ENCODE measurements around the gene DTX3.
"Not testable (repeated sequence)": the region's sequence is repeated elsewhere in the genome, so short reads cannot be mapped to it uniquely, and the experiment has no call there.

DTX3 gene

DNA sequence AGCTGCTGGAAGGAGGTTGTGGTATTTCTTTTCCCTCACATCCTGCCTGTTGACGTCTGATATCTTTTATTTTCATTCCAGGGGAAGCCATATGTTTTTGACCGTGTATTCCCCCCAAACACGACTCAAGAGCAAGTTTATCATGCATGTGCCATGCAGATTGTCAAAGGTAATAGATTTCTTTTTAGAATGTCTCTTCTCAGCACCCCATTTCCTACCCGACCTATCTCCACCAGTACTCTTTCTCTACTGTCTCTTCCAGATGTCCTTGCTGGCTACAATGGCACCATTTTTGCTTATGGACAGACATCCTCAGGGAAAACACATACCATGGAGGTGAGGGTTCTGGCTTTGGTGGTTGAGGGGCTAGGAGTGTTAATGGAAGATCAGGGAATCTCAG is 41.3 kb upstream of the DTX3 start:
- no peak overlapping the region for H3K4me3 ChIP-seq (ENCODE audit: low read length)
- H3K23ac ChIP-seq (ENCODE audit: low read length) = no peak overlapping the region
- H3K27me3 ChIP-seq (ENCODE audit: insufficient read depth, low read length, poor library complexity) = no peaks in the 10 kb centered on the region
- no peak overlapping the region for H3K27ac ChIP-seq (ENCODE audit: low read depth, low read length)
- no CpG with 5 or more reads among the region's 4 CpGs for WGBS (ENCODE audit: extremely low coverage, insufficient coverage, low lambda C conversion rate)
- no peaks in the 10 kb centered on the region for H3K79me1 ChIP-seq (ENCODE audit: low read length)
- H3K79me2 ChIP-seq (ENCODE audit: control insufficient read depth, insufficient read depth, low read length) = no peaks in the 10 kb centered on the region
- H3K18ac ChIP-seq (ENCODE audit: low read length) = no peak overlapping the region
- no peak overlapping the region for H3K4ac ChIP-seq (ENCODE audit: low read depth, low read length)
- no peak overlapping the region for H3K4me2 ChIP-seq (ENCODE audit: low read length)
- no peak overlapping the region for H2AK5ac ChIP-seq (ENCODE audit: low read length)
- no peak overlapping the region for H3K56ac ChIP-seq (ENCODE audit: low read length)
- no peak overlapping the region for H3K9ac ChIP-seq (ENCODE audit: low read length)
- H4K8ac ChIP-seq (ENCODE audit: low read depth, low read length) = no peak overlapping the region
- no peak for DNase-seq
- no peaks in the 10 kb centered on the region for H3K36me3 ChIP-seq (ENCODE audit: control insufficient read depth, insufficient read depth, low read length)
- H2BK15ac ChIP-seq (replicated peaks; ENCODE audit: low read depth) = no peak overlapping the region
- H3K4me1 ChIP-seq (ENCODE audit: control insufficient read depth, low read depth, low read length) = no peaks in the 10 kb centered on the region
- no peak overlapping the region for H4K5ac ChIP-seq (ENCODE audit: low read length)
- no peak overlapping the region for H2BK120ac ChIP-seq (ENCODE audit: low read depth, low read length)
- no peak overlapping the region for H2BK5ac ChIP-seq (ENCODE audit: low read length)

DNA sequence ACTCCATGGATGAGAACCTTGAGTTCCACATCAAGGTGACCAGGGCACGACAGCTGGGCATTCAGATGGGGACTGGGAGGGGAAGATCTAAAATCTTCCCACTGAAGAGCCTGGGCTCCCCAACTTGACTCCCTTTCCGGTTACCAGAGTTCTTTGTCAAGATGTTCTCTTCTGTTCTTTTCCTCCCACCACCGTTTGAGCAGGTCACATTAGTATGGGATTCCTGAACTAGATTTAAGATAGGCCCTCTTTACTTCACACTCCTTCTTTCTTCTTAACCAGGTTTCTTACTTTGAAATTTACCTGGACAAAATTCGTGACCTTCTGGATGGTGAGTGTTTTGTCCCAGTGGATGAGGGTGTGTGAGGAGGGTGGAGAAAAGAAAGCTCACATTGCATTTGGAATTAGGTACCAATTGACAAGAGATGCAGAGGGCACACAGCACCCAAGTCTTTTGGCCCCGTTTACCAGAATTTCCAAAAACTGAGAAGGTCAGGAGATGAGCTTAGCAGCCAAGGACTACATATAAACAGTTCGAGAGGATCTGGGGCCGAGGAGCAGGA is 40.4 kb upstream of the DTX3 start:
- H2BK120ac ChIP-seq (ENCODE audit: low read depth, low read length) = no peak overlapping the region
- H4K8ac ChIP-seq (ENCODE audit: low read depth, low read length) = no peak overlapping the region
- no peaks in the 10 kb centered on the region for H3K27me3 ChIP-seq (ENCODE audit: insufficient read depth, low read length, poor library complexity)
- no peak overlapping the region for H3K27ac ChIP-seq (ENCODE audit: low read depth, low read length)
- H4K5ac ChIP-seq (ENCODE audit: low read length) = no peak overlapping the region
- no peak overlapping the region for H3K18ac ChIP-seq (ENCODE audit: low read length)
- H3K4me2 ChIP-seq (ENCODE audit: low read length) = no peak overlapping the region
- H3K4ac ChIP-seq (ENCODE audit: low read depth, low read length) = no peak overlapping the region
- H3K79me1 ChIP-seq (ENCODE audit: low read length) = no peaks in the 10 kb centered on the region
- H3K23ac ChIP-seq (ENCODE audit: low read length) = peak overlapping the region; percentile 6
- H3K9ac ChIP-seq (ENCODE audit: low read length) = no peak overlapping the region
- no peaks in the 10 kb centered on the region for H3K79me2 ChIP-seq (ENCODE audit: control insufficient read depth, insufficient read depth, low read length)
- no peak overlapping the region for H2AK5ac ChIP-seq (ENCODE audit: low read length)
- no peak for DNase-seq
- H3K4me3 ChIP-seq (ENCODE audit: low read length) = no peak overlapping the region
- no CpG with 5 or more reads among the region's 7 CpGs for WGBS (ENCODE audit: extremely low coverage, insufficient coverage, low lambda C conversion rate)
- no peaks in the 10 kb centered on the region for H3K4me1 ChIP-seq (ENCODE audit: control insufficient read depth, low read depth, low read length)
- H2BK15ac ChIP-seq (replicated peaks; ENCODE audit: low read depth) = no peak overlapping the region
- no peak overlapping the region for H2BK5ac ChIP-seq (ENCODE audit: low read length)
- no peak overlapping the region for H3K56ac ChIP-seq (ENCODE audit: low read length)
- H3K36me3 ChIP-seq (ENCODE audit: control insufficient read depth, insufficient read depth, low read length) = no peaks in the 10 kb centered on the region

DNA sequence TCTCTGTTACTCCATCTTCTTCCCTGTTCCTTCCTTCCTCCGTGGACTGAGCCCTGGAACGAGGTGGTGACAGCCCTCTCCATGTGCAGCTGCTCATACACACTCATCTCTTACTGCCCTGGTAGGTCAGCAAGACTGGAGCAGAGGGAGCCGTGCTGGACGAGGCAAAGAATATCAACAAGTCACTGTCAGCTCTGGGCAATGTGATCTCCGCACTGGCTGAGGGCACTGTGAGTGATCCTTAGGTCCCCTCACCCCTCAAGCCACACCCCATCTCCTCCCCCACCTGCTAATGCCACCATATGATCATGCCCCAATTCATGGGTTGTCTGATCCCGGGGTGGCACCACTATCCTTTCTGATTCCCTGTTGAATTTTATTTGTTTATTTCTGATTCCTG is 35.8 kb upstream of the DTX3 start:
- Histone ChIP-seq H3K4me2 (ENCODE audit: low read length) (no peak overlapping the region), H3K79me1 (ENCODE audit: low read length) (no peaks in the 10 kb centered on the region), H2BK15ac (replicated peaks; ENCODE audit: low read depth) (no peak overlapping the region), H4K8ac (ENCODE audit: low read depth, low read length) (no peak overlapping the region), H2BK120ac (ENCODE audit: low read depth, low read length) (no peak overlapping the region), H3K9ac (ENCODE audit: low read length) (no peak overlapping the region), H3K18ac (ENCODE audit: low read length) (no peak overlapping the region), H3K4me3 (ENCODE audit: low read length) (no peak overlapping the region), H3K23ac (ENCODE audit: low read length) (no peak overlapping the region), H3K56ac (ENCODE audit: low read length) (no peak overlapping the region), H3K36me3 (ENCODE audit: control insufficient read depth, insufficient read depth, low read length) (peaks cover 2% of the 10 kb centered on the region), H3K27ac (ENCODE audit: low read depth, low read length) (no peak overlapping the region), H2BK5ac (ENCODE audit: low read length) (no peak overlapping the region), H3K4me1 (ENCODE audit: control insufficient read depth, low read depth, low read length) (no peaks in the 10 kb centered on the region), H4K5ac (ENCODE audit: low read length) (no peak overlapping the region), H3K4ac (ENCODE audit: low read depth, low read length) (no peak overlapping the region), H2AK5ac (ENCODE audit: low read length) (no peak overlapping the region), H3K27me3 (ENCODE audit: insufficient read depth, low read length, poor library complexity) (no peaks in the 10 kb centered on the region), H3K79me2 (ENCODE audit: control insufficient read depth, insufficient read depth, low read length) (no peaks in the 10 kb centered on the region)
- no CpG with 5 or more reads among the region's 6 CpGs for WGBS (ENCODE audit: extremely low coverage, insufficient coverage, low lambda C conversion rate)
- DNase-seq = no peak

DNA sequence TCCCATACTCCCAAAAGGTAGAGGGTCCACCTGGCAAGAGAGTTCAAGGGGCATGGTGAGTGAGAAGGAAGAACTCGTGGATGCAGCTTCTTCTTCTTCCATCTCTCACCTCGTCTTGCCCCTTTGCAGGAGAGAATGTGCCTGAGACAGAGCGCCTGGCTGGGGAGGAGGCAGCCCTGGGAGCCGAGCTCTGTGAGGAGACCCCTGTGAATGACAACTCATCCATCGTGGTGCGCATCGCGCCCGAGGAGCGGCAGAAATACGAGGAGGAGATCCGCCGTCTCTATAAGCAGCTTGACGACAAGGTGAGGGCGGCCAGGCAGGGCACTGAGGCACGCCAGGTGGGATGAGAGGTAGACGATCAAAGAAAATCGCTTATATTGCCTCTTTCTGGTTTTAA is 34.8 kb upstream of the DTX3 start:
- no peak overlapping the region for H3K56ac ChIP-seq (ENCODE audit: low read length)
- no peak overlapping the region for H3K9ac ChIP-seq (ENCODE audit: low read length)
- no peak for DNase-seq

DNA sequence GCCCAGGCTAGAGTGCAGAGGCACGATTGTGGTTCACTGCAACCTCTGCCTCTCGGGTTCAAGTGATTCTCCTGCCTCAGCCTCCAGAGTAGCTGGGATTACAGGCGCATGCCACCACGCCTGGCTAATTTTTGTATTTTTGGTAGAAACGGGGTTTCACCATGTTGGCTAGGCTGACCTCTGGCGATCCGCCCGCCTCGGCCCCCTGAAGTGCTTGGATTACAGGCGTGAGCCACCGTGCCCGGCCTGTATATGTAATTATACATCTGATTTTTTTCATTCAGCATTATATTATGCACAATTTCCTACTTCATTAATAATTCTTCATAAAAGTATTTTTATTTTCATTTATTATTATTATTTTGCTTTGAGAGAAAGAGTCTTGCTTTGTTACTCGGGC is 34.2 kb upstream of the DTX3 start:
- H3K4me2 ChIP-seq (ENCODE audit: low read length); H2BK5ac ChIP-seq (ENCODE audit: low read length); H4K5ac ChIP-seq (ENCODE audit: low read length); H2BK15ac ChIP-seq (replicated peaks; ENCODE audit: low read depth); H3K27me3 ChIP-seq (ENCODE audit: insufficient read depth, low read length, poor library complexity); H3K18ac ChIP-seq (ENCODE audit: low read length); H2BK120ac ChIP-seq (ENCODE audit: low read depth, low read length); H3K9ac ChIP-seq (ENCODE audit: low read length); H4K8ac ChIP-seq (ENCODE audit: low read depth, low read length); H3K56ac ChIP-seq (ENCODE audit: low read length); H3K4me1 ChIP-seq (ENCODE audit: control insufficient read depth, low read depth, low read length); DNase-seq; H3K36me3 ChIP-seq (ENCODE audit: control insufficient read depth, insufficient read depth, low read length); H3K4ac ChIP-seq (ENCODE audit: low read depth, low read length); H3K4me3 ChIP-seq (ENCODE audit: low read length); H3K27ac ChIP-seq (ENCODE audit: low read depth, low read length); H2AK5ac ChIP-seq (ENCODE audit: low read length); H3K79me1 ChIP-seq (ENCODE audit: low read length); H3K79me2 ChIP-seq (ENCODE audit: control insufficient read depth, insufficient read depth, low read length); H3K23ac ChIP-seq (ENCODE audit: low read length): not testable (repeated sequence)
- no CpG with 5 or more reads among the region's 13 CpGs for WGBS (ENCODE audit: extremely low coverage, insufficient coverage, low lambda C conversion rate)

More for the DNA sequence above, 34.8 kb upstream of the DTX3 start:
- Histone ChIP-seq H2AK5ac (ENCODE audit: low read length) (no peak overlapping the region), H2BK120ac (ENCODE audit: low read depth, low read length) (no peak overlapping the region), H3K18ac (ENCODE audit: low read length) (no peak overlapping the region), H3K36me3 (ENCODE audit: control insufficient read depth, insufficient read depth, low read length) (peaks cover 2% of the 10 kb centered on the region), H4K8ac (ENCODE audit: low read depth, low read length) (no peak overlapping the region), H3K4me2 (ENCODE audit: low read length) (no peak overlapping the region), H3K4ac (ENCODE audit: low read depth, low read length) (no peak overlapping the region), H2BK5ac (ENCODE audit: low read length) (no peak overlapping the region), H4K5ac (ENCODE audit: low read length) (no peak overlapping the region), H3K4me1 (ENCODE audit: control insufficient read depth, low read depth, low read length) (no peaks in the 10 kb centered on the region), H2BK15ac (replicated peaks; ENCODE audit: low read depth) (no peak overlapping the region), H3K79me2 (ENCODE audit: control insufficient read depth, insufficient read depth, low read length) (no peaks in the 10 kb centered on the region), H3K79me1 (ENCODE audit: low read length) (no peaks in the 10 kb centered on the region), H3K27ac (ENCODE audit: low read depth, low read length) (no peak overlapping the region), H3K23ac (ENCODE audit: low read length) (no peak overlapping the region), H3K4me3 (ENCODE audit: low read length) (no peak overlapping the region), H3K27me3 (ENCODE audit: insufficient read depth, low read length, poor library complexity) (no peaks in the 10 kb centered on the region)
- WGBS (ENCODE audit: extremely low coverage, insufficient coverage, low lambda C conversion rate) = no CpG with 5 or more reads among the region's 18 CpGs
